Mesothelial cell of epicardium (in vitro differentiated cells): ENCODE data around the gene STARD13. TPM values are rescaled to one million over a fixed set of nuclear protein-coding genes. Genes with fewer than 3 reads are reported as not detected.

Experiments
- DNase-seq, 2 experiments: peaks; one replicate each; pipeline ENCODE4 v3.0.0; 2021; ENCODE audit warnings: low spot score in 2 of 2; ENCODE audit not compliant: unreplicated experiment in 2 of 2
- H3K27ac Mint-ChIP-seq: 2 replicates; pipeline ENCODE4 v1.8.0; 2021; ENCODE audit warnings: mixed read lengths
- H3K27me3 Mint-ChIP-seq: 2 replicates; pipeline ENCODE4 v1.8.0; 2021; ENCODE audit warnings: low read depth, mixed read lengths
- H3K36me3 Mint-ChIP-seq: 2 replicates; pipeline ENCODE4 v1.8.0; 2021; ENCODE audit warnings: mixed read lengths
- H3K4me1 Mint-ChIP-seq: 2 replicates; pipeline ENCODE4 v1.8.0; 2021; ENCODE audit warnings: mixed read lengths
- H3K4me3 Mint-ChIP-seq: 2 replicates; pipeline ENCODE4 v1.8.0; 2021; ENCODE audit warnings: mild to moderate bottlenecking, moderate library complexity, mixed read lengths
- H3K9me3 Mint-ChIP-seq: 2 replicates; pipeline ENCODE4 v1.8.0; 2021; ENCODE audit warnings: mixed read lengths
- total RNA-seq: library from RNA; stranded (reverse); gene quantifications from 3 replicates; pipeline ENCODE4 v1.2.1, GENCODE V29; 2021
- TF ChIP-seq, protein P1 (sequence below): fragments of 200-600 bp; sonication (generic); IDR thresholded peaks from one replicate; pipeline ENCODE4 v1.5.0; 2021; ENCODE audit warnings: antibody characterized with exemption; ENCODE audit not compliant: unreplicated experiment

Gene STARD13
- total RNA-seq, 1 donor from 2014 or later: 23.0 TPM

- no peaks in the 10 kb centered on the region for H3K27me3 Mint-ChIP-seq
- no peak for DNase-seq
- H3K27ac Mint-ChIP-seq: no peak overlapping the region
- H3K9me3 Mint-ChIP-seq: no peaks in the 10 kb centered on the region
- H3K36me3 Mint-ChIP-seq: no peaks in the 10 kb centered on the region
- TF ChIP-seq, protein P1, sequence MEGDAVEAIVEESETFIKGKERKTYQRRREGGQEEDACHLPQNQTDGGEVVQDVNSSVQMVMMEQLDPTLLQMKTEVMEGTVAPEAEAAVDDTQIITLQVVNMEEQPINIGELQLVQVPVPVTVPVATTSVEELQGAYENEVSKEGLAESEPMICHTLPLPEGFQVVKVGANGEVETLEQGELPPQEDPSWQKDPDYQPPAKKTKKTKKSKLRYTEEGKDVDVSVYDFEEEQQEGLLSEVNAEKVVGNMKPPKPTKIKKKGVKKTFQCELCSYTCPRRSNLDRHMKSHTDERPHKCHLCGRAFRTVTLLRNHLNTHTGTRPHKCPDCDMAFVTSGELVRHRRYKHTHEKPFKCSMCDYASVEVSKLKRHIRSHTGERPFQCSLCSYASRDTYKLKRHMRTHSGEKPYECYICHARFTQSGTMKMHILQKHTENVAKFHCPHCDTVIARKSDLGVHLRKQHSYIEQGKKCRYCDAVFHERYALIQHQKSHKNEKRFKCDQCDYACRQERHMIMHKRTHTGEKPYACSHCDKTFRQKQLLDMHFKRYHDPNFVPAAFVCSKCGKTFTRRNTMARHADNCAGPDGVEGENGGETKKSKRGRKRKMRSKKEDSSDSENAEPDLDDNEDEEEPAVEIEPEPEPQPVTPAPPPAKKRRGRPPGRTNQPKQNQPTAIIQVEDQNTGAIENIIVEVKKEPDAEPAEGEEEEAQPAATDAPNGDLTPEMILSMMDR: no peak
- H3K4me3 Mint-ChIP-seq: no peak overlapping the region
- peaks cover 9% of the 10 kb centered on the region for H3K4me1 Mint-ChIP-seq
Measured at GRCh38 chr13:33172911-33173310, 112.6 kb downstream of the STARD13 start.

DNA sequence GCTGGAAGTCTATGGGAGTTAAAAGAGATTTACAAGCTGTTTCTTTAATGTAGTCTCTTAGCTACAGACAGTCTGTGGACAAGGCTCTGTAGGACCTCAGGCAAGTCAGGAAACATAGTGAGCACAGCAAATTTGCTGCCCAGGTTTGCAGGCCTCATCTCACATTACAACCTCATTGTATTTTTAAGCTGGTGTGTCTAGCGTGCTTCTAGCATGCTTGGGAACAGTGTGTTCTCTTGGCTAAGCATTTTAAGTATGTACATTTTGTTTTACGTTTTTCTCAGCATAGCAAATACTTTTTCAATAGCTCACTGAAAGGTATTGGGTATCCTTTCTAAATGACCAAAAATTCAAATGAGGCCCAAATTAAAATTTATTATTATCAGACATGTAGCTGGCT is 113.2 kb downstream of the STARD13 start:
- H3K27ac Mint-ChIP-seq: no peak overlapping the region
- no peaks in the 10 kb centered on the region for H3K27me3 Mint-ChIP-seq
- H3K4me1 Mint-ChIP-seq: peaks cover 9% of the 10 kb centered on the region
- H3K9me3 Mint-ChIP-seq: no peaks in the 10 kb centered on the region
- no peak overlapping the region for H3K4me3 Mint-ChIP-seq
- DNase-seq: no peak
- TF ChIP-seq, protein P1: no peak
- no peaks in the 10 kb centered on the region for H3K36me3 Mint-ChIP-seq

DNA sequence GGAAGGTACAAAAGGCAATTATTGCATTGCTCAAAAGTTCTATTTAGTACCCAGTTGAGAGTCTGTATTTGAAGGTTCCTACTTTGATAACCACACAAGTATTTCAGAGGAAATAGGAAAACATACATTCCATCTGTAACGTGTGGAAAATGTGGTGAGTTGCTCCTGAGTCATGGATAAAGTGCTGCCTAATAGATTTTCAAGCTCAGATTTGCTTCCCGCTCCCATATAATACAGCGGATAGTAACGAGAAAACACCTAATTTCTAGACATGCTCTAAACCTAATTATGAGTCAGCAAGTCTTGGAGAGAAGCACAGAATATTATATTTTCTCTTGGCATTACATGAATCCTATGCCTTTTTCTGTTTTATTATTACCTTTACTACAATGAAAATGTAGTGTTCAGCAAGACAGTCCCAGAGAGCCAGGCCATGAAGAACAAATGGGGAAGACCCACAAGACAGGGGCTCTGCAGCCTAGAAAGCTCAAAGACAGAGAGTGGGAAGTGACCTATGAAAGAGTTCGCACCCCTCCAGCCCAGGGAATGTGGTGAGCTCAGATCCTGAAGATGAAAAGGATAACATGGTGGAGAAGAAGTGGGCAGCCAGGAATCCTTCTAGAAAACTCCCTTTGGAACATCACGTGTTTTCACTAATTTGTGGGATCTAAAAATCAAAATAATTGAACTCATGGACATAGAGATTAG is 116.1 kb downstream of the STARD13 start:
- no peak overlapping the region for H3K27ac Mint-ChIP-seq
- H3K36me3 Mint-ChIP-seq: peaks cover 11% of the 10 kb centered on the region
- H3K4me1 Mint-ChIP-seq: no peaks in the 10 kb centered on the region
- H3K4me3 Mint-ChIP-seq: no peak overlapping the region
- H3K9me3 Mint-ChIP-seq: no peaks in the 10 kb centered on the region
- TF ChIP-seq, protein P1: no peak
- H3K27me3 Mint-ChIP-seq: no peaks in the 10 kb centered on the region
- no peak for DNase-seq

DNA sequence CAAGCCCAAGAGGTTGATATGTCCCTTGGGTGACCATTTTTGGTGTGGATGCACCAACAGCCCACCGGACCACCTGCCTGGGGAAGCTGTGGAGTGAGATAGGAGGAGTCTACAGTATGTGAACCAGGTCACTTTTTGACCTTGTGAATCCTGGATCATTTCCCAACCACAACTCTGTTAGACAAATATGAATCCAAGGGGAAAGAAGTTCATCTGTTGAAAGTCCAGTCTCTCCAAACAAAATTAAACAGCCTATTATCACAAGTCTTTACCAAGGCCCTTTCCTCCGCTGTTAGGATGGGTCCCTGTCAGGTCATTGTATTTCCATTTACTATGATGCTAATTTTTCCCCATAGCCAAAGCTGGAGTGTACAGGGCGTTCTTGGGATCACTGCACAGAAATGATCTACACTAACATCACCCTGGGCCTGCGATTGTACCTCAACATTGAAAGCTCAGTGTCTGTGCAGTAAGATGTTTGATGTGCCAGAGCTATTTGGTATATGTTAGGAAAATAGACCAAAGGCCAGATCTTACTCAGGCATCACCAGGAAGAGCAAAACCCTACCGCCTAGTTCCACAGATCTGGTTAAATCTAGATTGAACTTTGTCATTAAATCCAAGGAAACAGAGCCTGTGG is 117.1 kb downstream of the STARD13 start:
- H3K9me3 Mint-ChIP-seq: no peaks in the 10 kb centered on the region
- H3K4me3 Mint-ChIP-seq: no peak overlapping the region
- no peaks in the 10 kb centered on the region for H3K4me1 Mint-ChIP-seq
- H3K36me3 Mint-ChIP-seq: peaks cover 17% of the 10 kb centered on the region
- TF ChIP-seq, protein P1: no peak
- H3K27ac Mint-ChIP-seq: no peak overlapping the region
- DNase-seq: no peak
- no peaks in the 10 kb centered on the region for H3K27me3 Mint-ChIP-seq

- Mint-ChIP-seq H3K27ac (no peak overlapping the region), H3K36me3 (peaks cover 25% of the 10 kb centered on the region), H3K4me3 (no peak overlapping the region), H3K4me1 (no peaks in the 10 kb centered on the region), H3K27me3 (no peaks in the 10 kb centered on the region), H3K9me3 (peaks cover 5% of the 10 kb centered on the region)
- TF ChIP-seq, protein P1: no peak
- no peak for DNase-seq
Measured at GRCh38 chr13:33167491-33167890, 118.1 kb downstream of the STARD13 start.
